GM15510 (cell line): ENCODE data around the gene TNS4.

Experiments used
- POLR2A ChIP-seq: IDR thresholded peaks from 3 replicates; pipeline ENCODE4 v1.6.1; 2011; ENCODE audit warnings: borderline replicate concordance; ENCODE audit not compliant: insufficient read length; ENCODE audit errors: extremely low read depth

The TNS4 gene

DNA sequence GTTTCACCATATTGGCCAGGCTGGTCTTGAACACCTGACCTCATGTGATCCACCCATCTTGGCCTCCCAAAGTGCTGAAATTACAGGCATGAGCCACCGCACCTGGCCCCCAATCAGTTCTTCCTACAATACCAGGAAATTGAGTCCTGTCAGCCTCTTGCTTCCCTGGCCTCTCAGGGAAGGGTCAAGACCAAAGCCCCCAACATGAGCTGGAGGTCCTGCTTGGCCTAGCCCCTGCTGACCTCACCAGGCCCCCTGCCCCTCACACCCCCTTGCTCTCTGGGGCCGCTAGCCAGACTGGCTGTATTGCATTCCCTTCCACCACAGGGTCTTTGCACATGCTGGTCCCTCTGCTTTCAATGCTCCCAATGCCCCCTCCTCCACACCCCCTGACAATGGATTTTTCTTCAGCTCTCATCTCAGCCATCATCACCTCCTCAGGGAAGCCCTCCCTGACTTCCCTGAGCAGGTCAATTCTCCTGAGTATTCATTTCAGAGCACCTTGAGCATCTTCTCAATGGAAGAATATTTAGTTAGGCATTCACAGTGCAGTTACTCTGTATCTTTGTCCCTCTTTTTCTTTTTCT, 34.0 kb downstream of the TNS4 start:
- TF ChIP-seq POLR2A: no peak

DNA sequence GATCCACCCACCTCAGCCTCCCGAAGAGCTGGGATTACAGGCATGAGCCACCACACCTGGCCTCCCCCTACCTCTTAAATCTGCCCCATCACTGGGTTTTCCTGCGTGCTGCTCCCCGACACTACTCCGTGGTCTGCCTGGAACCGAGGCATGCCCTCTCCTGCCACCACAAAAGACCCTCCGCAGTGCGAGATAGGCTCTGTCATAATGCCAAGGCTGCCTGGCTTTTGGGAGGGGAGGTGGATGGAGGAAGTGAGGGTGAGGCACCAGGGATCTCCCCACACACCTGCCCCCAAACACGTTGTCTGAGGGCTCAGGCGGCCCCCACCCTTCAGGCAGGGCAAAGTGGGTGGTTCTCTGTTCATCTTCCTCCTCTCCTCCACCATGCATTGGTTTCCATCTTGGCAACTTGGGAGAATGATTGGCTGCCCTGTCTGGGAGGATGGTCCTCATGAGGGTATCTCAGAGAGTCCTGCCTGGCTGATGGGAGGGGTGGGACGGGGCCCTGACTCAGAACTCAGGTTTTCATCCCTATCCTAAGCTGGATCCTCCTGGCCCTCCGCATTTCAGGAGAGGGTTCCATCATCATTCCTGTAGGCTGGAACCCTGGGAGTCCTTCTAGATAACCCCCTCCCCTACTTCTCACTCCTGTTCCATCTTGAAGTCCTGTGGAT, 35.0 kb downstream of the TNS4 start:
- no peak for TF ChIP-seq POLR2A

DNA sequence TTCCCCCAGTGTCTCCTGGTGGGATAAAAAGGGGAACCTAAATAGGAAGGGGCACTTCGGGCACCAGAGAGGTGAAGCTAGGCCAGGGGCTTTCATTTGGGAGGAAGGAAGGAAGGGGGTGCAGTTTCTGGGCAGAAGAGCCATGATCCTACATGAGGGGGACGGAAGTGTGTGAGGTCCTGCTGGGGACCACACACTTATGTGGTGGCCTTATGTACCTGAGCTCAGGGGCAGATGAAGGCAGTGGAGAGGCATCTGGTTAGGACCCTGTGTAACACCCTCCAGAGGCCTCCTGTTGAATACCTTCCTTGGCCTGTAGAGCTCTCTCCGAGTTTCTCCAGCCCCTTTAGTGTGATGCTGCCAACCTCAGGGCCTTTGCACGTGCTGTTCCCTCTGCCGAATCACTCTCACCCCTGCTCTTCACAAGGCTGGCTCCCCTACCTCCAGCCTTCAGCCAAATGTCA, 37.0 kb downstream of the TNS4 start:
- no peak for TF ChIP-seq POLR2A

DNA sequence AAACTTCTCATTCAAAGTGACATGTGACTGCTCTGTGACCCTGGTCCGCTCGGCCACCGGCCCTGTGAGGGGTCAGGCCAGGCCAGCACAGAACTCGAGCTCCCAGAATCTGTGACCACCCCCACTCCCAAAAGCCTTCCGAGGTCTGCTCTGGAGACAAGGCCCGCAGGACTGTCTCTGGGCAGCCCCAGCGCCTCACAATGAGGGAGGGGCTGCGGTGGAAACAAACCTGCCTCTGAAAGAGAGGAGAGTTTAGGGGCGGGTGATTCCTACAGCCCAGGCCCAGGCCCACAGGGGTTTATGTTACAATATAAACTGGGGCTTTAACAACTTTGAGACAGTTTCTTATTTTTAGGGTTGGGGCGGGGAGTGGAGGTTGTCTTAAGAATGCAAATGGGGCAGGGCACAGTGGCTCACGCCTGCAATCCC, 38.3 kb downstream of the TNS4 start:
- no peak for TF ChIP-seq POLR2A

DNA sequence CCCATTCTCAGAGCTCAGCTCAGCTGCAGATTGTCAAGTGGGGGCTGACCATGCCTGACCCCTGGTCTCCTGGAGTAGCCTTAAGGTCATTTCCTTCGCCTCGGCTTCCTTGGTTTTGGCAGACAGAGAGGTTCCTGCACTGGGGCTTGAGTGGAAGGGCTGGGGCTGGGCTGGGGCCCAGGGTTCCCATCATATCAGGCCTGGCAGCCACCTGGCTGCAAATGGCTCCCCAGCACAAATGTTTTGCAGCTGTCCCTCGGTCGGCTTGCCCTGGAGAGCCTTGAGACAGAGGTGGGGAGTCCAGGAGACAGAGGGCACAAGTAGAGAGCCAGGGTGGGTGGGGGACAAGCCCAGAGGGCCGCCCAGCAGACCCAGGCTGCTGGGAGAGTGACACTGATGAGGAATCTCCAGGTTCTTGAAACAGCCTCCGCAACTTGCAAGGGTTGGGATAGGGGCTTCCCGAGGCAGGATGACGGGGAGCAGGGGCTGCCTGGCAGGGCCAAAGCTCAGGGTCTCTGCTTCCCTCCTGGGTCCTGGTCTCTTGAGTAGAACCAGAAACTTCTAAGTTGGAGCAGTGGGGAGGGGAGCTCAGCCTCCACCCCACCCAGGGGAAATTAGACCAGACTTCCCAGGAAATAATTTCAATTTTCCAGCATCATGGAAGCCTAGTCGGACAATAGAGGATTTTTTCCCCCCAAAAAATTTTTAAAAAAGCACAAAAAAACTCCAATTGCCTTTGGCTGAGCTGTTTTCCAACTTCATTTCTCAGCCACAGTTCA, 38.9 kb downstream of the TNS4 start:
- no peak for TF ChIP-seq POLR2A

DNA sequence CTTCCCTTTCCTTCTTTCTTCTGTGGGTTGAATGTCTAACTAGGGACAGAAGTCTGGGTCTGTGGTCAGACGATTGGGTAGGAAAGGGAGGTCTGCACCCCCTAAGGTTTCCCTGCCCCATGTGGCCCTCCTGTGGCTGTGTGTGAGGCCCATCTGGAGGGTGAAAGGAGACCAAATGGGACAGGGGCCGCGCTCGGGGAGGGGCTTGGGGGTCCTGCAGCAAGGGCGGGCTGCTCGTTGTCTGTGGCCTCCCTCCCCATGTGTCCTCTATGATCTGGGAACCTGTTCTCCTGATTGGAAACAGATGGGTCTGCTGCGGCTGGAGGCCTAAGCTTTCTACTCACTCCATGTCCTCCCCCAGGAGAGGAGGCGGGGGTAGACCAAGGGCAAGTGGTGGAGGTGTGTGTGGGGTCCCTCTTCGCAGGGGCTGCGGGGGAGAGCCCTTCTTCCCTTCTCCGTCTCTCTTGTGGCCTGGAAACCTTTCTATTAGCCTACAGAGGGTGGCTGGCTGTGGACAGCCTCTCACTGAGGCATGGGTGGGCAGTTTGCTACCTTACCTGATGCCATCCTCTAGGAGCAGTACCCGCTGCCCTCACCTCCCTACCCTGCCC, 39.6 kb downstream of the TNS4 start:
- no peak for TF ChIP-seq POLR2A

DNA sequence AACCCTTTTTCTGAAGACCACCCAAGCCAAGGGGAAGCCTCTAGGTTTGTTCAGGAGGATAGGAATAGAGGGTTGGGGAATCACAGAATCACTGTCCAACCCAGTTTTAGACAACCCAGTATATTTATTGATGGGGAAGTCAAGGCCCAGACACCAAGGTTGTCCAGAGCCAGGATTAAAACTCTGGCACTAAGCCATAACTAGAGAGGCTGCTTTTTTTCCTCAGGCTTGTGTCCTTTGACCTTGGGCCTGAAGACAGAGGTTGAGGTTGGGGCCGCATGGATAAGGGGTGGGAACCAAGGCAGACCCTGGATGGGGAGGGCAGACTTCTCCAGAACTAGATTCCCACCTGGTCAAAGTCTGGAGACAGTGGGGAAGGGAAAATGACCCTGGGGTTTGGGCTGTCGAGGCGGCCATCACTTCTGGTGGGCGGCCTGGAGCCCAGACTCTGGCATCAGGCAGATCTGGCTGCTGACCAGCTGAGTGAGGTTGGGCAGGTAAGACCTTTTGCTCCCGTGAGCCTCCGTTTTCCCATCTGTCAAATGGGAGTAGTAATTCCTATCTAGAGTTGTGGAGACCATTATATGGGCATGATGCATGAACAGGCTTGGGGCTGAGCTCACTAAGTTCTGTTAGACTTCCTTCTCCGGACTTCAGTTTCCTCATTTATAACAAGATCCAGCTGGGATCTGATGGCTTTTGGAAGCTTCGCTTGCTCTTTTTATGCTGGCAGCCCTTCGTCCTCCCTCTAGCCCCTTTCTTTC, 40.3 kb downstream of the TNS4 start:
- TF ChIP-seq POLR2A: no peak

DNA sequence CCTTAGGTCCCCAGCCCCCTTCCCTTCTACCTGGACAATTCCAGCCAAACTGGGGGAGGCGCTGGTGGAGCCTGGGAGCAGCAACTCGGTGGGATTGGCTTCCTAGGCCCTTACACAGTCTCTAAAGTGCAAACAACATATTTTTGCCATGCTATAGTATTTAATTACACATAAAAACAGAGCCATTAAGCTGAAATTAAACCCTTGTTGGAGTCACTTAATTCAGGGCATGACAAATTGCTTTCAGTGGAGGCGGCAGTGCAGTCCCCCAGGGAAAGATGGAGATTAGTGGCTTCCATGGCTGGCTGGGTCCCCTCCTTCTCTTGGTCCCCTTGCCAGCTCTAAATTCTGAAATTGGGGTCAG, 40.8 kb downstream of the TNS4 start:
- TF ChIP-seq POLR2A: no peak

DNA sequence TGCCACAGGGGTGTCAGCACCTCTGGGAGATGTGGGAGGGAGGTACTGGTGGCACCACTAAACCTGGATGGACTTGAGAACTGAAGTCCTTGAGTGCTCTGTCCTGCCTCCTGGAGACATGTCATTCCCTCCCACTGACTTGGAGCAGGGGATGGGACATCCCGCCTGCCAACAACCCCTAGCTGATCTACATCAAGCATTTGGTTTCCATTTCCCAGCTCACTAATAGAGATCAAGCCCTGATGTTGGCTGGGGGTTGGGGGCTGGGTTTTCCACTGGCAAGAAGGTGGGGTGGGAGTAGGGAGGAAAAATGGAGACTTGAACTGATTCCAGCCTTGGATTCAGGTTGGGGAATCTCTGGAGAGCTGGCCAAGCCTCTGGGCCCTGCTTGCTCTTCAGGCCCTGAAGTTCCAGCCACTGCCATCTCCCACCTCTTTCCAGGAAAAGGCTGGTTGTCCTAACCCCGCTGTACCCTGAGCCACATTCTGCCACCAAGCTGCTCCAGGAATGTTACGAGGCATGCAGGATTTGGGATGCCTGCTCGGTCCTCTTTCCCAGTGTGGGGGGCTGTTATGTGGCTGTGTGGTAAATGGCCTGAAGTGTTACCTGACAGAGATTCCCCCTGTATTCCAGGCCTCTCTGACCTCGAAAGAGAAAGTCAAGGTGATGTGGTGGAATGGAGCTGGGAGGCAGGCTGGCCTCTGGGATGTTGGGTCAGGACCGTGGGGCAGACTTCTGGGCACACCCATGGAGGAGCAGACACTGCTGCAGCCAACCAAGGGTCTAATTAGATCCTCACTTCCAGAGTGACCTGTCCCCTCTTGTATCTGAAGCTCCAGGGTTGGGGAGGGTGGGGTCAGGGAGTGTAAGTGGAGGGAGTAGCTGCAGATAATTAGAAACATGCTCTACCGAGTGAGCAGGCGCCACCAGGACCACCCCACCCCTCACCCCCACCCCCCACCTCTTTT, 41.5 kb downstream of the TNS4 start:
- TF ChIP-seq POLR2A: no peak

DNA sequence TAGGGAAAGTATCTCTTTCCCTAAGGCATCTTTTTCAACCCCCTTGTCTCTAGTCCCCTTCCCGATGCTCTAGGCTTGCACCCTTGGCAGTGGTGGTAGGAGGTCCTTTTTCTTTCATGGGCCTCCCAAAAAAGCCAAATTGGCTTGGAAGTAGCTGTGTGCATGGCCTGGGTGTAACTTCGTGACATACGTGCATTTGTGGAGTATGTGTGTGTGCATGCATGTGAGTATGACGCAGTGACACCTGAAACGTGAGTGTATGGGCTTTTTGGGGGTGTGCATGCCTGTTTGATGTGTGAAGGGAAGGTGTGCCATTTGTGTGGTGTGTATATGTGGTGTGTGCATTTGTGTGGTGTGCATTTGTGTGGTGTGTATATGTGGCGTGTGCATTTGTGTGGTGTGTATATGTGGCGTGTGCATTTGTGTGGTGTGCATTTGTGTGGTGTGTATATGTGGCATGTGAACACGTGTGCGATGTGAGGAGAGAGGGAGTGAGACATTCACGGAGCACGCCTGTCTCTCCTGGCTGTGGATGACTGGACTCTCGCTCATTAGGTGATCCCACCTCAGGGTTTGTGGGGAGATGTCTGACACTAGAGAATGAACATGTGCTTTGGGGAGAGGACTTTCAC, 42.5 kb downstream of the TNS4 start:
- no peak for TF ChIP-seq POLR2A

DNA sequence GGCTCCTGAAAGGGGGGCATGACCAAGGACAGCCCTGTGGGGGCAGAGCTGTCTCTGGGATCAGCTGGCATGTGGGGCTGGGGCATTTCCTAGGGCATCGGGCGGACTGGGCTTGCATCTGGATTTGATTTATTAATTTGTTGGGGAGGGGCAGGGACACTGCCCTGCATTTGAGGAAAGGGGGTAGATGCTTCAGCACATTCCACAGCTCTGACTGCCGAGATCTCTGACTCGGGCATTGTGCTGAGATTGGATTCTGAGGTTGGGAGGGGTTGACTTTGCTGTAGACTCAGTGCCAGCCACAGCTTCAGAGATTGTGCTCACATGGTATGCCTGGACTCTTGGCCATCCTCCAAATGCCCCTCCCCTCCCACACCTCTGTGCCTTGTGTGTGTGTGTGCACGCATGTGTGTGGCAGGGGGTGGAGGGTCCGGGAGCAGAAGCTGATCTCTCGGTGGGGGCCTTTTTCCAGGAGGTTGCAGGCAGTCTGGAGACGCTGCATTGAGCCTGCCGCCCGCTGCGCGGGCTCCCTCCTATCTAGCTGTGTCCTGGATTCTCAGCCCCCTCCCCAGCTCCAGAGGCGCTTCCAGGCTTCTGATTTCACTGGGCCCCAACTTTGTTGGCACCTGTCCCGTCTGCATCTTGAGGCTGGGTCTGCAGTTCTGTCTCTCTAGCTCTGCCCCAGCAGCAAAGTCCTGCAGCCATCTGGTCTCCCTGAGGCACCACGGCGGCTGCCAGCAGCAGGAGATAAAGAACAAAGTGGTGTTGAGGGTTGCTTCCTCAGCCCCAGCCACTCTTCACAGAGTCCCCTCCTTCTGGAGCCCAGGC, 43.2 kb downstream of the TNS4 start:
- TF ChIP-seq POLR2A: no peak

DNA sequence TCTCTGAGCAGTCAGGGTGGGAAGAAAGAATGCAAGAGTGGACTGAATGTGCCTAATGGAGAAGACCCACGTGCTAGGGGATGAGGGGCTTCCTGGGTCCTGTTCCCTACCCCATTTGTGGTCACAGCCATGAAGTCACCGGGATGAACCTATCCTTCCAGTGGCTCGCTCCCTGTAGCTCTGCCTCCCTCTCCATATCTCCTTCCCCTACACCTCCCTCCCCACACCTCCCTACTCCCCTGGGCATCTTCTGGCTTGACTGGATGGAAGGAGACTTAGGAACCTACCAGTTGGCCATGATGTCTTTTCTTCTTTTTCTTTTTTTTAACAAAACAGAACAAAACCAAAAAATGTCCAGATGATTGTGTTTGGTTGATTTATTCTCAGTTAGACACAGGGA, 44.1 kb downstream of the TNS4 start:
- TF ChIP-seq POLR2A: no peak
